ENCODE data around the gene CFC1B.
"Not testable (repeated sequence)": the region's sequence is repeated elsewhere in the genome, so short reads cannot be mapped to it uniquely, and the experiment has no call there.

GRCh38 chr2:130529545-130529944 lies 8.5 kb downstream of the CFC1B start:
- not testable (repeated sequence) for TF ChIP-seq CTCF (IDR thresholded peaks at IDR 0.05; ENCODE audit: low read depth, low read length, missing input control); GABPA (IDR thresholded peaks at IDR 0.05 in 1 of 2, conservative IDR thresholded peaks at IDR 0.05 in 1 of 2); MAX (IDR thresholded peaks at IDR 0.05); FOXA1 (IDR thresholded peaks at IDR 0.05); RAD21 (IDR thresholded peaks at IDR 0.05); ZBTB33 (IDR thresholded peaks at IDR 0.05); YY1 (IDR thresholded peaks at IDR 0.05)
- TF ChIP-seq, protein P1, sequence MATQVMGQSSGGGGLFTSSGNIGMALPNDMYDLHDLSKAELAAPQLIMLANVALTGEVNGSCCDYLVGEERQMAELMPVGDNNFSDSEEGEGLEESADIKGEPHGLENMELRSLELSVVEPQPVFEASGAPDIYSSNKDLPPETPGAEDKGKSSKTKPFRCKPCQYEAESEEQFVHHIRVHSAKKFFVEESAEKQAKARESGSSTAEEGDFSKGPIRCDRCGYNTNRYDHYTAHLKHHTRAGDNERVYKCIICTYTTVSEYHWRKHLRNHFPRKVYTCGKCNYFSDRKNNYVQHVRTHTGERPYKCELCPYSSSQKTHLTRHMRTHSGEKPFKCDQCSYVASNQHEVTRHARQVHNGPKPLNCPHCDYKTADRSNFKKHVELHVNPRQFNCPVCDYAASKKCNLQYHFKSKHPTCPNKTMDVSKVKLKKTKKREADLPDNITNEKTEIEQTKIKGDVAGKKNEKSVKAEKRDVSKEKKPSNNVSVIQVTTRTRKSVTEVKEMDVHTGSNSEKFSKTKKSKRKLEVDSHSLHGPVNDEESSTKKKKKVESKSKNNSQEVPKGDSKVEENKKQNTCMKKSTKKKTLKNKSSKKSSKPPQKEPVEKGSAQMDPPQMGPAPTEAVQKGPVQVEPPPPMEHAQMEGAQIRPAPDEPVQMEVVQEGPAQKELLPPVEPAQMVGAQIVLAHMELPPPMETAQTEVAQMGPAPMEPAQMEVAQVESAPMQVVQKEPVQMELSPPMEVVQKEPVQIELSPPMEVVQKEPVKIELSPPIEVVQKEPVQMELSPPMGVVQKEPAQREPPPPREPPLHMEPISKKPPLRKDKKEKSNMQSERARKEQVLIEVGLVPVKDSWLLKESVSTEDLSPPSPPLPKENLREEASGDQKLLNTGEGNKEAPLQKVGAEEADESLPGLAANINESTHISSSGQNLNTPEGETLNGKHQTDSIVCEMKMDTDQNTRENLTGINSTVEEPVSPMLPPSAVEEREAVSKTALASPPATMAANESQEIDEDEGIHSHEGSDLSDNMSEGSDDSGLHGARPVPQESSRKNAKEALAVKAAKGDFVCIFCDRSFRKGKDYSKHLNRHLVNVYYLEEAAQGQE (IDR thresholded peaks at IDR 0.05) = not testable (repeated sequence)
